ENCODE data around the gene RAD51B. TPM values are rescaled to one million over a fixed set of nuclear protein-coding genes. Genes with fewer than 3 reads are reported as not detected.

RAD51B gene
- total RNA-seq, 1 donor from 2014 or later, result 26.1 TPM

- Mint-ChIP-seq H3K4me1 (ENCODE audit: low read depth) (no peaks in the 10 kb centered on the region), H3K4me3 (no peak overlapping the region), H3K27ac (no peak overlapping the region), H3K36me3 (ENCODE audit: low read depth) (peaks cover 2% of the 10 kb centered on the region), H3K27me3 (ENCODE audit: insufficient read depth) (no peaks in the 10 kb centered on the region), H3K9me3 (peaks cover 17% of the 10 kb centered on the region)
- no peak for DNase-seq (ENCODE audit: low spot score)
- intact Hi-C loops (cut with micrococcal nuclease), result no loop called here
Observed at GRCh38 chr14:67927244-67927643, 107.7 kb downstream of the RAD51B start.

GRCh38 chr14:67928375-67928774 lies 108.8 kb downstream of the RAD51B start:
- Mint-ChIP-seq H3K27ac (no peak overlapping the region), H3K9me3 (peaks cover 17% of the 10 kb centered on the region), H3K4me3 (no peak overlapping the region), H3K4me1 (ENCODE audit: low read depth) (no peaks in the 10 kb centered on the region), H3K27me3 (ENCODE audit: insufficient read depth) (no peaks in the 10 kb centered on the region), H3K36me3 (ENCODE audit: low read depth) (peaks cover 2% of the 10 kb centered on the region)
- no peak for DNase-seq (ENCODE audit: low spot score)
- intact Hi-C loops (cut with micrococcal nuclease), result no loop called here

GRCh38 chr14:67932708-67933246 lies 113.2 kb downstream of the RAD51B start:
- DNase-seq (ENCODE audit: low spot score), result no peak
- no peak overlapping the region for H3K4me3 Mint-ChIP-seq
- intact Hi-C loops (cut with micrococcal nuclease), result loop anchor here (5.0 to 10.0 kb wide), 2 partner anchors 95 to 1172 kb away; no protein-coding TSS in a partner anchor
- peaks cover 5% of the 10 kb centered on the region for H3K4me1 Mint-ChIP-seq (ENCODE audit: low read depth)
- no peaks in the 10 kb centered on the region for H3K36me3 Mint-ChIP-seq (ENCODE audit: low read depth)
- H3K27me3 Mint-ChIP-seq (ENCODE audit: insufficient read depth), result no peaks in the 10 kb centered on the region
- no peak overlapping the region for H3K27ac Mint-ChIP-seq
- peaks cover 13% of the 10 kb centered on the region for H3K9me3 Mint-ChIP-seq

GRCh38 chr14:67933266-67933665 lies 113.7 kb downstream of the RAD51B start:
- H3K27ac Mint-ChIP-seq, result no peak overlapping the region
- no peak overlapping the region for H3K4me3 Mint-ChIP-seq

GRCh38 chr14:67934087-67934486 lies 114.5 kb downstream of the RAD51B start:
- no peaks in the 10 kb centered on the region for H3K36me3 Mint-ChIP-seq (ENCODE audit: low read depth)
- no peak overlapping the region for H3K27ac Mint-ChIP-seq
- H3K4me3 Mint-ChIP-seq, result no peak overlapping the region
- no peaks in the 10 kb centered on the region for H3K27me3 Mint-ChIP-seq (ENCODE audit: insufficient read depth)
- H3K9me3 Mint-ChIP-seq, result peaks cover 8% of the 10 kb centered on the region
- no peak for DNase-seq (ENCODE audit: low spot score)
- intact Hi-C loops (cut with micrococcal nuclease), result loop anchor here (1.0 to 10.0 kb wide), 4 partner anchors 97 to 1171 kb away; no protein-coding TSS in a partner anchor
- H3K4me1 Mint-ChIP-seq (ENCODE audit: low read depth), result peaks cover 5% of the 10 kb centered on the region

More at GRCh38 chr14:67933266-67933665, 113.7 kb downstream of the RAD51B start:
- intact Hi-C loops (cut with micrococcal nuclease), result loop anchor here (5.0 to 10.0 kb wide), 2 partner anchors 96 to 1172 kb away; no protein-coding TSS in a partner anchor
- peaks cover 8% of the 10 kb centered on the region for H3K9me3 Mint-ChIP-seq
- no peaks in the 10 kb centered on the region for H3K27me3 Mint-ChIP-seq (ENCODE audit: insufficient read depth)
- DNase-seq (ENCODE audit: low spot score), result no peak
- peaks cover 5% of the 10 kb centered on the region for H3K4me1 Mint-ChIP-seq (ENCODE audit: low read depth)
- H3K36me3 Mint-ChIP-seq (ENCODE audit: low read depth), result no peaks in the 10 kb centered on the region

- DNase-seq (ENCODE audit: low spot score), result no peak
- intact Hi-C loops (cut with micrococcal nuclease), result loop anchor here (1.0 to 10.0 kb wide), 4 partner anchors 98 to 1170 kb away; no protein-coding TSS in a partner anchor
- Mint-ChIP-seq H3K27ac (no peak overlapping the region), H3K9me3 (peaks cover 7% of the 10 kb centered on the region), H3K27me3 (ENCODE audit: insufficient read depth) (no peaks in the 10 kb centered on the region), H3K36me3 (ENCODE audit: low read depth) (no peaks in the 10 kb centered on the region), H3K4me3 (no peak overlapping the region), H3K4me1 (ENCODE audit: low read depth) (peaks cover 5% of the 10 kb centered on the region)
Observed at GRCh38 chr14:67934862-67935261, 115.3 kb downstream of the RAD51B start.

GRCh38 chr14:67935371-67935770 lies 115.8 kb downstream of the RAD51B start:
- no peaks in the 10 kb centered on the region for H3K36me3 Mint-ChIP-seq (ENCODE audit: low read depth)
- H3K27me3 Mint-ChIP-seq (ENCODE audit: insufficient read depth), result no peaks in the 10 kb centered on the region
- peaks cover 5% of the 10 kb centered on the region for H3K4me1 Mint-ChIP-seq (ENCODE audit: low read depth)
- H3K9me3 Mint-ChIP-seq, result peaks cover 2% of the 10 kb centered on the region
- no peak overlapping the region for H3K27ac Mint-ChIP-seq
- intact Hi-C loops (cut with micrococcal nuclease), result loop anchor here (2.0 to 10.0 kb wide), 2 partner anchors 881 to 1169 kb away; no protein-coding TSS in a partner anchor
- DNase-seq (ENCODE audit: low spot score), result no peak
- H3K4me3 Mint-ChIP-seq, result no peak overlapping the region

- Mint-ChIP-seq H3K27ac (no peak overlapping the region), H3K4me3 (no peak overlapping the region), H3K36me3 (ENCODE audit: low read depth) (no peaks in the 10 kb centered on the region), H3K4me1 (ENCODE audit: low read depth) (peaks cover 5% of the 10 kb centered on the region), H3K27me3 (ENCODE audit: insufficient read depth) (no peaks in the 10 kb centered on the region), H3K9me3 (no peaks in the 10 kb centered on the region)
- intact Hi-C loops (cut with micrococcal nuclease), result loop anchor here (10.0 kb wide), 1 partner anchor 1167 kb away; no protein-coding TSS in a partner anchor
- DNase-seq (ENCODE audit: low spot score), result no peak
Observed at GRCh38 chr14:67938071-67938470, 118.5 kb downstream of the RAD51B start.

GRCh38 chr14:67940486-67941455 lies 121.2 kb downstream of the RAD51B start:
- intact Hi-C loops (cut with micrococcal nuclease), result loop anchor here (5.0 to 10.0 kb wide), 3 partner anchors 292 to 464 kb away; no protein-coding TSS in a partner anchor
- Mint-ChIP-seq H3K4me1 (ENCODE audit: low read depth) (no peaks in the 10 kb centered on the region), H3K36me3 (ENCODE audit: low read depth) (no peaks in the 10 kb centered on the region), H3K27me3 (ENCODE audit: insufficient read depth) (no peaks in the 10 kb centered on the region), H3K27ac (no peak overlapping the region), H3K9me3 (no peaks in the 10 kb centered on the region), H3K4me3 (no peak overlapping the region)
- no peak for DNase-seq (ENCODE audit: low spot score)

GRCh38 chr14:67941456-67942018 lies 122.0 kb downstream of the RAD51B start:
- no peaks in the 10 kb centered on the region for H3K9me3 Mint-ChIP-seq
- H3K27me3 Mint-ChIP-seq (ENCODE audit: insufficient read depth), result no peaks in the 10 kb centered on the region
- no peaks in the 10 kb centered on the region for H3K36me3 Mint-ChIP-seq (ENCODE audit: low read depth)
- DNase-seq (ENCODE audit: low spot score), result no peak
- no peak overlapping the region for H3K4me3 Mint-ChIP-seq
- H3K27ac Mint-ChIP-seq, result no peak overlapping the region
- intact Hi-C loops (cut with micrococcal nuclease), result loop anchor here (5.0 to 10.0 kb wide), 3 partner anchors 291 to 463 kb away; no protein-coding TSS in a partner anchor
- H3K4me1 Mint-ChIP-seq (ENCODE audit: low read depth), result no peaks in the 10 kb centered on the region

GRCh38 chr14:67942080-67942710 lies 122.6 kb downstream of the RAD51B start:
- no peaks in the 10 kb centered on the region for H3K27me3 Mint-ChIP-seq (ENCODE audit: insufficient read depth)
- intact Hi-C loops (cut with micrococcal nuclease), result loop anchor here (5.0 to 10.0 kb wide), 3 partner anchors 290 to 463 kb away; no protein-coding TSS in a partner anchor
- H3K27ac Mint-ChIP-seq, result no peak overlapping the region
- no peaks in the 10 kb centered on the region for H3K9me3 Mint-ChIP-seq
- no peaks in the 10 kb centered on the region for H3K4me1 Mint-ChIP-seq (ENCODE audit: low read depth)
- no peak for DNase-seq (ENCODE audit: low spot score)
- H3K36me3 Mint-ChIP-seq (ENCODE audit: low read depth), result no peaks in the 10 kb centered on the region
- H3K4me3 Mint-ChIP-seq, result no peak overlapping the region

GRCh38 chr14:67943947-67944346 lies 124.4 kb downstream of the RAD51B start:
- Mint-ChIP-seq H3K27ac (no peak overlapping the region), H3K4me1 (ENCODE audit: low read depth) (no peaks in the 10 kb centered on the region), H3K9me3 (no peaks in the 10 kb centered on the region), H3K4me3 (no peak overlapping the region), H3K36me3 (ENCODE audit: low read depth) (no peaks in the 10 kb centered on the region), H3K27me3 (ENCODE audit: insufficient read depth) (no peaks in the 10 kb centered on the region)
- intact Hi-C loops (cut with micrococcal nuclease), result loop anchor here (1.0 to 10.0 kb wide), 5 partner anchors 288 to 901 kb away; no protein-coding TSS in a partner anchor
- no peak for DNase-seq (ENCODE audit: low spot score)
